Bone marrow (tissue), 2 donors: ENCODE measurements around the gene LEMD2.
"Not testable (repeated sequence)": the region's sequence is repeated elsewhere in the genome, so short reads cannot be mapped to it uniquely, and the experiment has no call there.

Experiments
- DNase-seq, 2 donors: peaks; one replicate each; lab custom pipeline; 2025; lab: John Stamatoyannopoulos, UW

Gene LEMD2

DNA sequence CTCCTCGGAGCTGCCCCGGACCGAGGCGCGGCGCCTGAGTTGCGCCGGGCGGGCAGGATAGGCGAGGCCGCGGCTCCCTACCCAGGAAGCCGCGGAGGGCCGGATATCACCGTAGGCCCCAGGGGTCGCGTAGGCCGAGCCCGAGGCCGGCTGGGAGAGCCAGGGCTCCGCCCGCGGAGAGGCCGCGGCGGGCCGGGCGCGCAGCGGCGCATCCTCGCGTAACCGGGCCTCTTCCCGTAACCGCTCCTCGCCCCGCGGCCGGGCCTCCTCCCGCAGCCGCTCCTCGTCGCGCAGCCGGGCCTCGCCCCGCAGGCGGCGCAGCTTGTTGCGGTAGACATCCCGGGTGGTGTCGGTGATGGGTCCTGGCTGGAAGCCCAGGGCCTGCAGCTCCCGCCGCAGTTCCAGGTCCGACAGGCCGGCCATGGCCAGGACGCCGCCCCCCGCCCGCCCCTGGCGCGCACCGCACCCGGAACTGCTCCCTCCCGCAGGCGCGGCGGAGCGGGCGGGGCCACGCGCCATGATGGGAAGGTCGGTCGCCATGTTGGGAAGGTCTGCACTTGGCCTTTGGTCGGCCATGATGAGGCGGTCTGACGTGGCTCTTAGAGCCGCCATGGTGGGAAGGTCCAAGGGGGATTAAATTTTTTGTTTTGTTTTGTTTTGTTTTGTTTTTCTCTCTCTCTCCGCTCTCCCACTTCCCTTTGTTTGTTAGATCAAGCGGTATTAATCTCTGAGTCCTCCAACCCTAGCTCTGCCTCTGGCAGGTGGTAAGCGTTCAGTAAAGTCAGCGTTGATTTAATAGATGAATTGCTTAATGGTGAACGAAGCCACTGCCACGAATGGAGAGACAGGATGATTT is at the start of gene LEMD2:
Gene LEMD2 (minus strand): TSS at position 437 of the 856 bp plus-strand sequence. CDS start 14 bp downstream, at position 423.
- DNase-seq: peak; percentile 82 to 85

GRCh38 chr6:33837971-33838665 is 49.2 kb upstream of the LEMD2 start:
- DNase-seq: no peak

- DNase-seq: no peak
These were observed 48.0 kb upstream of the LEMD2 start for GRCh38 chr6:33836806-33837469.

DNA sequence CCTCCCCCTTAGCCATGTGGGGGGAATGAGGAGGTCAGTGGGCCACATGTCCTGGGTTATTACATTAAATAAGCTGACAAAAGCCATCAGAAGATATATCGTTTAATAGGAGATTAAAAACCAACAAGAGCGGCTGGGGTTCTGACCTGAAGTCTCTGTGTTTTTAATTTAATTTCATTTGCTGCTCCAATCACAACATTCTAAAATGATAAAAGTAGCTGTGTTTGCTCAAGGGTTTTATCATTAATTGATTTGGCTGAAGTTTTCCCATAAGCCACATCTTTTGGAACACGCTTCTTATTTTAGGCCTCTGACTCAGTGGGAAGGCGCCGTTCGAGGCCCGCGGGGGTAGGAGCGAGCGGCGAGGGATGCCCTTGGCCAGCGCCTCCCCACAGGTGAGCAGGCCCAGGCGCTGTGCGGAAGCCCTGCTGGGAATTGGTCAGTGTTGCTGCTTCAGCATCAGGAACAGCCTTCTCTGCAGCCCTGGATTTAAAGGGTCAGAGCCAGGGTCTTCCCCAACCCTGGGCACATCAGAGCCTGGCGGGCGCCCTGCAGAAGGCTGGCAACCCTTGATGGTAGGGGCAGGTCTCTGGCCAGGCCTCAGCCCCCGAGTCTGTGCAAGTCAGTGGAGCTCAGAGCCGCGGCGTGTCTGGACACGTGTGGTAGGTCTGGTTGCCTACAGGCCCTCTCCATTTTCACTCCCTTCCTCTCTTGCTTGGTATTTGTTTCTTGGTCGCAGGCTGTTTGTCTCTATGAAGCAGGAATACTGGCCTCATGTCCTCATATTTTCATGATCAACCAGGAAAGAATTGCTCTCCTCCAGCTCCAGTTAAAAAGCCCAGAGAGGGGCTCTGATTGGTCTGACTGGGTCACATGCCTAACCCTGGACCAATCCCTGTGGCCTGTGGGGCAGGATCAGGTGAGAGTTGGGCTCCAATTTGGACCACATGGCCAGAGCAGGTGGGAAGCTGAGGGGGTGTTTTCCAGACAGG is 45.8 kb upstream of the LEMD2 start:
- DNase-seq: no peak

DNA sequence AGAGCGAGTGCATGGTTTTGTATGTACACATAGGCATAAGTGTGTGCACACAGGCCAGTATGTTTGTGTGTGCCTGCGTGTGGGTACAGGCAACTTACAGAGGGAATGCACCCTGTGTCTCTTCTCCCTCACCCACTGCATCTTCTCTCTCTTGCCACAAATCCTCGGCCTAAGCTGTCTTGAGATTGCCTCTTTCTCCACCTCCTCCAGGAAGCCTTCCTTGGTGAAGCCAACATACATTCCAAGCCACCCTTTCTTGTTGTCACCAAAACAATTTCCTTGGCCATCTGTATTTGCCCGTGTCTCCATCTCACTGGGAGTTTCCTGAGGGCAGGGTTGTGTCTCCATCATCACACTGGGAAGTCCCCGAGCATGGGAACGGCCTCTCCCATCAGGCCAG is 44.7 kb upstream of the LEMD2 start:
- no peak for DNase-seq

DNA sequence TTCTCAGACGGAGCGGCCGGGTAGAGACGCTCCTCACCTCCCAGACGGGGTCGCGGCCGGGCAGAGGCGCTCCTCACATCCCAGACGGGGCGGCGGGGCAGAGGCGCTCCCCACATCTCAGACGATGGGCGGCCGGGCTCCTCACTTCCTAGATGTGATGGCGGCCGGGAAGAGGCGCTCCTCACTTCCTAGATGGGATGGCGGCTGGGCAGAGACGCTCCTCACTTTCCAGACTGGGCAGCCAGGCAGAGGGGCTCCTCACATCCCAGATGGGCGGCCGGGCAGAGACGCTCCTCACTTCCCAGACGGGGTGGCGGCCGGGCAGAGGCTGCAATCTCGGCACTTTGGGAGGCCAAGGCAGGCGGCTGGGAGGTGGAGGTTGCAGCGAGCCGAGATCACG is 43.9 kb upstream of the LEMD2 start:
- DNase-seq: not testable (repeated sequence)

- not testable (repeated sequence) for DNase-seq
These were observed 42.8 kb upstream of the LEMD2 start for GRCh38 chr6:33831725-33832124.

- no peak for DNase-seq
These were observed 41.8 kb upstream of the LEMD2 start for GRCh38 chr6:33830635-33831240.

DNA sequence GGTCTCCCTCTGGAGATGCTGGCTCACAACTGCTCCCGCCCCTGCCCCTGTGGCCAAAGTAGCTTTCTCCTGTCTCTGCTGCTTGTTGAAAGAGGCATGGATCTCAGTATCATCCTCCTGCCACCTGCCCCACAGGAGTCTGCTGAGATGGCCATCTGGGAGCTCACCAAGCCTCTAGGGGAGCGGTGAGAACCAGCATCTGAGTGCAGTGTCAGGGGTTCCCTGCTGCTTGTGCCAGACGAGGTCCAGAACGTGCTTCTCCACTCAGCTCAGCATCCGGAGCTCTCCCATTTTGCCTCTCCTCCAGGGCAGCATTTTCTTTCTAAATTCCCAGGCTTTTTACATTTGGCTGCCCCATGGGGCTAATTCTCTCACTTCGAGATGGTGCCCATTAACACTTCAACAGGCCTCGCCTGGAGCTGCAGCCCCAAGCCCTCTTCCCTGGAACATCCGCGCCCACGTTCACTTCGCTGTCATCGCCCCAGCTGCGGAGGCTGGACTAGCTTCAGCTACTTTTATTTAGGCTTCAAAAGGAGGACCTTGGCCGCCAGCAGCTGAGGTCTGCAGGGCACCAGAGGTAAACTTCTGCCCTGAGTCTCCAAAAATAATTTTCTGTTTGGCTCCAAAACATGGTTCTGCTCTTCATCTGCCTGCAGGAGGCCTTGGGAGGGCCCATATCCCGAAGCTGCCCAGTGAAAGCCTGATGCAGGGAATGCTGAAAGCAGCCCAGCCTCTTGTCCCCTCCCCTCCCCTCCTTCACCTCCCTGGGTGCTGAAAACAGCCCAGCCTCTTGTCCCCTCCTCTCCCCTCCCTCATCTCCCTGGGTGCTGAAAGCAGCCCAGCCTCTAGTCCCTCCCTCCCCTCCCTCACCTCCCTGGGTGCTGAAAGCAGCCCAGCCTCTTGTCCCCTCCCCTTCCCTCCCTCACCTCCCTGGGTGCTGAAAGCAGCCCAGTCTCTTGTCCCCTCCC is 40.1 kb upstream of the LEMD2 start:
- no peak for DNase-seq

- DNase-seq: no peak
These were observed 39.5 kb upstream of the LEMD2 start for GRCh38 chr6:33828452-33828763.

DNA sequence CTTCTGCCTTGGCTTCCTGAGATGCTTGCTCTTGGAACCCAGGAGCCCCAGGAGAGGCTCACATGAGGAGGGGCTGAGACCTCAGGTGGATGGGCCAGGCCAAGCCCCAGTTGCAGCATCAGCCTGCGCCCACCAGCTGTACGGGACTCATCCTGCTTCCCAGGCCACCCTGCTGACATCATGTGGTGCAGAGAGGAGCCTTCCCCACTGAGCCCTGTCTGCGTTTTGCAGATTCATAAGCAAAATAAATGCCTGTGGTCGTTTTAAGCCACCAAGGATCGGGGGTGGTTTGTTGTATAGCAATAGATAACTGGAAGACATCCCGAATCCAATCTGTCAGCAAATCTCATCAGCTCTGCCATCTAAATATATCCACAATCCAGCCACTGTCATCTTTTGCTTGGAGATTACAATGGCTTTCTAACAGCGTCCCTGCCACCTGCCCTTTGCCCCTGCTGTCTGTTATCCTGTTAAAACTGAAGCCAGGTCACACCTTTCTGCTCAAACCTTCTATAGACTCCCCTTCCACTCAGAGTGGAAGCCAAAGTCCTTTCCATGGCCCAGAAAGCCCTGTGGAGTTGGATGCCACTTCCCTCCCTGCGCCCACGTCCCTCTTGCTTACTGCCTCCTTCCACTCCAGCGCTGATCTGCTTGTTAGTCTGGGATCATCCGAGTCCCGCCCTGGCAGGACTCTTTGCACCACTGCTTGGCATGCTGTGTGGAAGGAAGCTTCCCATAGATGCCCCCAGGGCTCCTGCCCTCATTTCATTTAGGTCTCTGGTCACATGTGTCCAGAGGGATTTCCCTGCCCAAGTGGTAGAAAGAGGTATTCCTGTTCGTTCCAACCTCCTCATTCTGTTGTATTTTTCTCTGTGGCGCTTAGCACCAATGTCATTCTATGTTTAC is 38.9 kb upstream of the LEMD2 start:
- no peak for DNase-seq

DNA sequence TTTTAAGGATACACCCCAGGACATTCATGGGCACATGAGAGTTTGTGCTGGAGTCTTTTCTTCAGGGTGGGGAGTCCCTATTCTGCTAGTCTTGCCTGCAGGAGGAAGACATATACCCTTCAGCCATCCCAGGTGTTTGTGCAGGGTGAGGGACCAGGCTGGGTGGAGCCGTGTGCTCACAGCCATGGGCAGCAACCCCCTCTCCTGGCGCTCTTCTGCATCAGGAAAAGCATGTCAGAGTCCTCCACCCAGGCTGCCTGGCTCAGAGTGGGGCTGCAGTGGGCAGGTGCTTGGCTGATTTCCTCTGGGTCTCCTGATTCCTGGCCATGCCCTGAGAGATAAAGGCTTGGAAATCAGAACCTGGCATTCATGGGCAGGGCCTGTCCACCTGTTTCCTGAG is 37.6 kb upstream of the LEMD2 start:
- DNase-seq: no peak

- DNase-seq: no peak
These were observed 35.7 kb upstream of the LEMD2 start for GRCh38 chr6:33824461-33825154.

DNA sequence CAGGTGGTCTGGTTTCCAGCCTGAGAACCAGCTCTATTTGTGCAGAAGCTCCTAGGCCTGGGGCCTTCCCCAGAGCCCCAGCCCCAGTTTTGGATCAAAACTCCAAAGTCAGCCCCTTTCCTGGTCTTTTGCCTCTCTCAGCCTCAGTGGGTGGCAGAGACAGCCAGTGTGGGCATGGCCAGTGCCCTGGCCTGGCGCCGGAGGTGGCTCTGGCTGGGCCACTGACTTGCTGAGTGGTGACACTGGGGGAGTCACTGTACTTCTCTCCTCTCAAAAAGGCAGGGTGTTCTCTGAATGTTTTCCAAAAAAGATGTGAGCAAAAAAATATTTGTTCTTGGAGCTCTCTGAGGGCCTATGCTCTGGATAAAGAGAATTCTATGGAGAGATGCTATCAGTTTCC is 34.9 kb upstream of the LEMD2 start:
- no peak for DNase-seq

DNA sequence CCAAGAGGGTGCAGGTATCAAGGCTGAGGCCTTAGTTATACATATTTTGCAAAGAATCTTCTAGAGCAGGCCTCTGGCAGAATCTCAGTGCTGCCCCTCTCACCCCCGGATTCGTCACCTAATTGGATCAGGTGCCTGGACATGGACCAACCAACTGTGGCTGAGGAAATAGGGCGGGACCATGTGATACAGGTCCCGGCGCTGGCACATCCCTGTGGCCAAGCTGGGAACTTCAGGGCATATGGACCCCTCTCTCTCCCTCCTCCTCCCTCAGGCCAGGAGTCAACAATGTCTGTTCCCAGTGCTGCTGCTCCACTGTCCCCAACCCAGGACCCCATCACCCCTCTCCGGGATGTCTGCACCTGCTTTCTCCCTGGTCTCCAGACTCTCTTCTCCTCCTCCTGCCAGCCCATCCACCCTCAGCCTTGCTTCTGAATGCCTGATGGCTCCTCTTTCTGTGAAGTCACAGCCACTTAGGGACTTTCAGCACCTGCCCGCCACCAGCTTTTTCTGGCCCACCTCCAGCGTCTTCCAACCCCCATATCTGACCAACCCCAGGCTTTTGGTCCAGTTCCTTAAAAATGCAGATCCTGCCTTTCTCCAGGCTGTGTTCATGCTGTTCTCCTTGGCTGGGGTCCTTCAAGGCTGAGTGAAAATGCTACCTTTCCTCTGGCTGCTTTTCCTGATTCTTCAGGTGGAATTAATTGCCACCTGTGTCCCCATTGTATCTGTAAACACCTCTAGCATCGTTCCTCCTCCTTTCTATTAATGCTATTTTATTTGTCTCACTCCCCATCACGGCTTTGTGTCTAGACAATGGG is 33.9 kb upstream of the LEMD2 start:
- DNase-seq: no peak

GRCh38 chr6:33820784-33821520 is 32.0 kb upstream of the LEMD2 start:
- no peak for DNase-seq

GRCh38 chr6:33820243-33820642 is 31.3 kb upstream of the LEMD2 start:
- DNase-seq: no peak
